GM12878 (cell line): ENCODE results near the gene TET3. TPM values are rescaled to one million over a fixed set of nuclear protein-coding genes. Genes with fewer than 3 reads are reported as not detected.
A peak's percentile ranks its signal among the peaks of the same experiment; 100 is the strongest.

Experiments
- ATAC-seq: fragments of 200-7000 bp; cut with Tn5 transposase; 3 replicates; pipeline ENCODE4 v1.9.1; 2020; ENCODE audit warnings: mild to moderate bottlenecking, moderate library complexity
- BruUV-seq: library from RNA; stranded (reverse); fragments of 400-500 nt; replicated peaks from 2 replicates; lab custom pipeline; 2021; lab: Mats Ljungman, UMichigan
- CTCF ChIA-PET: fragments of 300-600 bp; sonication (Branson Sonifier 250); formaldehyde crosslinking; extraction: SDS; loops from one replicate; lab custom pipeline; 2021; ENCODE audit warnings: inconsistent platforms; lab: Yijun Ruan, JAX
- POLR2A ChIA-PET: fragments of 350-600 bp; formaldehyde crosslinking; extraction: SDS; loops from one replicate; lab custom pipeline; 2021; ENCODE audit warnings: inconsistent platforms; lab: Charles Lee
- RAD21 ChIA-PET: fragments of 300-600 bp; sonication (Branson Sonifier 250); formaldehyde crosslinking; loops from one replicate; lab custom pipeline; 2023; ENCODE audit warnings: antibody characterized with exemption; ENCODE audit not compliant: unreplicated experiment; lab: Charles Lee
- SMC1A ChIA-PET: fragments of 300-600 bp; sonication (Branson Sonifier 250); formaldehyde crosslinking; loops from one replicate; lab custom pipeline; 2023; ENCODE audit not compliant: unreplicated experiment, uncharacterized antibody; lab: Charles Lee
- DNase-seq: peaks from one replicate; pipeline ENCODE4 v3.0.0-alpha.2; 2011; ENCODE audit warnings: low read depth, low spot score
- FAIRE-seq: peaks from 3 replicates; lab custom pipeline; 2011; peaks lifted over from hg19 to GRCh38; lab: Jason Lieb, UNC
- H2AFZ ChIP-seq: 2 replicates; pipeline ENCODE4 v1.6.0; 2011; ENCODE audit warnings: low read depth, low read length, control low read depth; ENCODE audit not compliant: control insufficient read depth
- H3K27ac ChIP-seq: 2 replicates; pipeline ENCODE4 v1.5.1; 2011; ENCODE audit warnings: control low read depth; ENCODE audit not compliant: control insufficient read depth, insufficient read depth
- H3K27me3 ChIP-seq, 2 experiments: replicated peaks in 1 of 2; 2 replicates each; pipeline versions ENCODE4 v1.6.0 to v1.6.1; 2011; ENCODE audit warnings: low read length in 1 of 2; ENCODE audit not compliant: control insufficient read depth in 2 of 2, insufficient read depth in 2 of 2
- H3K36me3 ChIP-seq, 2 experiments: 2 replicates each; pipeline ENCODE4 v1.5.1; 2011; ENCODE audit warnings: low read length in 1 of 2; ENCODE audit not compliant: control insufficient read depth in 2 of 2, insufficient read depth in 2 of 2
- H3K4me1 ChIP-seq: 2 replicates; pipeline ENCODE4 v1.6.1; 2011; ENCODE audit warnings: mild to moderate bottlenecking, low read length, moderate library complexity, mixed read lengths; ENCODE audit not compliant: control insufficient read depth, insufficient read depth
- H3K4me2 ChIP-seq: 2 replicates; pipeline ENCODE4 v1.6.0; 2011; ENCODE audit warnings: control low read depth; ENCODE audit not compliant: control insufficient read depth, insufficient read depth
- H3K4me3 ChIP-seq: fragments of 200-600 bp; sonication (generic); 2 replicates; pipeline ENCODE4 v1.5.1; 2016
- H3K79me2 ChIP-seq: 2 replicates; pipeline ENCODE4 v1.6.0; 2011; ENCODE audit warnings: low read length; ENCODE audit not compliant: control insufficient read depth, insufficient read depth
- H3K9ac ChIP-seq: 2 replicates; pipeline ENCODE4 v1.8.0; 2011; ENCODE audit warnings: low read length, control low read depth, mixed read lengths; ENCODE audit not compliant: control insufficient read depth, insufficient read depth
- H3K9me3 ChIP-seq: replicated peaks from 3 replicates; pipeline ENCODE4 v1.5.1; 2011; ENCODE audit warnings: mild to moderate bottlenecking, low read length; ENCODE audit not compliant: control insufficient read depth, insufficient read depth
- H4K20me1 ChIP-seq: 2 replicates; pipeline ENCODE4 v1.6.0; 2011; ENCODE audit not compliant: control insufficient read depth, insufficient read depth
- BCLAF1 ChIP-seq: fragments of 450-650 bp; IDR thresholded peaks from 2 replicates; pipeline ENCODE4 v1.6.1; 2017; ENCODE audit warnings: antibody characterized with exemption, mild to moderate bottlenecking, moderate library complexity
- BMI1 ChIP-seq: fragments of 450-650 bp; IDR thresholded peaks from 2 replicates; pipeline ENCODE4 v1.6.1; 2016; ENCODE audit warnings: mild to moderate bottlenecking, moderate library complexity, borderline replicate concordance
- EED ChIP-seq: sonication (generic); IDR thresholded peaks from 2 replicates; pipeline ENCODE4 v1.6.1; 2016; ENCODE audit warnings: antibody characterized with exemption, low read depth
- IRF4 ChIP-seq: IDR thresholded peaks from 2 replicates; pipeline ENCODE4 v1.6.1; 2011; ENCODE audit warnings: low read depth, low read length
- KLF5 ChIP-seq: fragments of 450-650 bp; IDR thresholded peaks from 2 replicates; pipeline ENCODE4 v1.6.1; 2014; ENCODE audit warnings: mild to moderate bottlenecking; ENCODE audit not compliant: partially characterized antibody
- NFYB ChIP-seq: IDR thresholded peaks from 2 replicates; pipeline ENCODE4 v1.6.1; 2011; ENCODE audit warnings: low read depth, mild to moderate bottlenecking, low read length, improper control_type of control experiment, moderate library complexity; ENCODE audit not compliant: insufficient read depth
- NR2C2 ChIP-seq: IDR thresholded peaks from 2 replicates; pipeline ENCODE4 v1.6.1; 2011; ENCODE audit warnings: borderline replicate concordance, low read depth; ENCODE audit not compliant: control insufficient read depth, insufficient read length
- POU2F2 ChIP-seq: IDR thresholded peaks from 3 replicates; pipeline ENCODE4 v1.6.1; 2011; ENCODE audit warnings: low read depth, mild to moderate bottlenecking, low read length, borderline replicate concordance
- SMC3 ChIP-seq: IDR thresholded peaks from 2 replicates; pipeline ENCODE4 v1.6.1; 2011; ENCODE audit warnings: low read length, improper control_type of control experiment, borderline replicate concordance
- TCF7 ChIP-seq: IDR thresholded peaks from 2 replicates; pipeline ENCODE4 v1.6.1; 2014; ENCODE audit warnings: antibody characterized with exemption, borderline replicate concordance
- USF1 ChIP-seq: IDR thresholded peaks from 2 replicates; pipeline ENCODE4 v1.6.1; 2011; ENCODE audit warnings: borderline replicate concordance, low read depth, mild to moderate bottlenecking, moderate library complexity, mixed read lengths, low read length; ENCODE audit not compliant: insufficient read depth; ENCODE audit errors: extremely low read length
- ZSCAN29 ChIP-seq: fragments of 450-650 bp; IDR thresholded peaks from 2 replicates; pipeline ENCODE4 v1.6.1; 2017; ENCODE audit warnings: mild to moderate bottlenecking, moderate library complexity
- WGBS: methylation state at CpG from one replicate; pipeline ENCODE4 v1.1.6; 2016; ENCODE audit warnings: low lambda C conversion rate; ENCODE audit not compliant: insufficient replicate concordance, insufficient coverage; ENCODE audit errors: missing lambda C conversion rate; 5-methylcytosine and 5-hydroxymethylcytosine counted together
- in situ Hi-C: fragments of 300-500 bp; cut with MboI; formaldehyde crosslinking; loops from 9 replicates; pipeline ENCODE4 v1.14.3; 2018; ENCODE audit warnings: mixed read lengths
- intact Hi-C: fragments of 100-400 bp; cut with micrococcal nuclease; formaldehyde crosslinking; loops from one replicate; pipeline ENCODE4 v1.14.2; 2022; ENCODE audit not compliant: unreplicated experiment
- polyA plus RNA-seq, 11 experiments: library from polyadenylated mRNA; depleted of rRNA in 4 of 11; unstranded in 6 of 11; stranded (reverse) in 5 of 11; fragments of >200 nt; fragmentation: Nextera tagmentation in 4 of 11; fragmentation: Illumina TruSeq in 1 of 11; extraction: Ambion mirVana in 4 of 11; extraction: Trizol in 1 of 11; gene quantifications; 1 replicate in 1 of 11; 2 replicates in 10 of 11; pipeline versions ENCODE4 v1.2.1 to v1.2.3, GENCODE V29; 2011 to 2016; ENCODE audit warnings: inconsistent platforms in 2 of 11, missing spikeins in 2 of 11, low read depth in 1 of 11
- total RNA-seq, 4 experiments: library from RNA; depleted of rRNA in 3 of 4; stranded (reverse); fragments of >200 nt in 3 of 4; fragmentation: Illumina TruSeq in 1 of 4; extraction: Trizol in 1 of 4; gene quantifications; 2 replicates each; pipeline versions ENCODE4 v1.2.1 to v1.2.3, GENCODE V29; 2013 to 2021

TET3 gene
- total and polyA plus RNA-seq, 10 of the 15 experiments (the other 5 are each of a cell fraction or from before 2014, with no cell fraction given) = 0.77 to 25.9 (median 8.5) TPM

GRCh38 chr2:73990531-73990930 is 5.8 kb downstream of the TET3 start:
- no peak overlapping the region for H3K27ac ChIP-seq
- intact Hi-C loops = no loop called here
- peaks cover 25% of the 10 kb centered on the region for H4K20me1 ChIP-seq
- H3K9ac ChIP-seq = no peak overlapping the region; the same call in 1 of the 2 replicates
- WGBS = 100% methylated on average over 1 of the region's 1 CpG
- ChIA-PET RAD21 (interaction anchor here (1.2 to 5.6 kb wide), 4 partner anchors 10 to 166 kb away, joined by 3 to 96 read pairs (median 26); partner anchors contain the start of gene STAMBP), POLR2A (no interaction called here), CTCF (interaction anchor here (3.4 to 5.3 kb wide), 2 partner anchors 10 to 81 kb away, joined by 18 to 78 read pairs; no protein-coding TSS in a partner anchor), SMC1A (interaction anchor here (1.5 to 5.6 kb wide), 4 partner anchors 27 to 163 kb away, joined by 4 to 46 read pairs (median 25); partner anchors contain the start of gene STAMBP)
- H3K79me2 ChIP-seq = peaks cover 98% of the 10 kb centered on the region
- H3K4me2 ChIP-seq = peak overlapping the region; percentile 64
- H2AFZ ChIP-seq = no peak overlapping the region
- H3K27me3 ChIP-seq = no peaks in the 10 kb centered on the region
- H3K4me1 ChIP-seq = peaks cover 14% of the 10 kb centered on the region
- FAIRE-seq (no peak), DNase-seq (no peak), ATAC-seq (no peak)
- H3K9me3 ChIP-seq = peaks cover 8% of the 10 kb centered on the region; the same call in 2 of the 3 replicates
- peaks cover 0 to 41% of the 10 kb centered on the region in 2 experiments for H3K36me3 ChIP-seq
- peak overlapping the region; percentile 96; the same call in 1 of the 2 replicates for H3K4me3 ChIP-seq
- TF ChIP-seq BCLAF1 (no peak), NFYB (no peak), BMI1 (no peak), TCF7 (no peak), KLF5 (no peak), POU2F2 (no peak), EED (no peak), ZSCAN29 (no peak), SMC3 (no peak), USF1 (no peak), NR2C2 (no peak), IRF4 (no peak)
- in situ Hi-C loops = no loop called here
- BruUV-seq = TSS peak; percentile 29
